ENCODE measurements around the gene POLD3. TPM values are rescaled to one million over a fixed set of nuclear protein-coding genes. Genes with fewer than 3 reads are reported as not detected.

Gene POLD3
- total RNA-seq, 2 donors from 2014 or later: 38.5 to 52.2 TPM

- Mint-ChIP-seq H3K9me3 (peaks cover 1% of the 10 kb centered on the region), H3K27me3 (ENCODE audit: insufficient read depth) (no peaks in the 10 kb centered on the region), H3K27ac (no peak overlapping the region), H3K4me1 (no peaks in the 10 kb centered on the region), H3K36me3 (ENCODE audit: low read depth) (no peaks in the 10 kb centered on the region), H3K4me3 (no peak overlapping the region)
- H3K27me3 ChIP-seq (ENCODE audit: control insufficient read depth, insufficient read depth, low read length, poor library complexity, severe bottlenecking): no peaks in the 10 kb centered on the region
- no peaks in the 10 kb centered on the region for H3K9me3 ChIP-seq (ENCODE audit: control insufficient read depth, low read length)
- 71 to 85% methylated on average over 4 of the region's 4 CpGs for WGBS, 2 experiments (ENCODE audit: insufficient coverage in 1 of 2, insufficient read length in 1 of 2)
- no peak for TF ChIP-seq CTCF (conservative IDR thresholded peaks at IDR 0.05)
- DNase-seq: no peak
- H3K9ac ChIP-seq (ENCODE audit: extremely low read depth, low read length, poor library complexity, severe bottlenecking): no peak overlapping the region
- no peaks in the 10 kb centered on the region for H3K4me1 ChIP-seq (ENCODE audit: control insufficient read depth, insufficient read depth, low read length)
- no peaks in the 10 kb centered on the region for H3K36me3 ChIP-seq (ENCODE audit: control insufficient read depth, insufficient read depth, low read length)
- H3K4me3 ChIP-seq (ENCODE audit: low read length): no peak overlapping the region
- no peak overlapping the region for H3K27ac ChIP-seq (ENCODE audit: low read depth, low read length)
Observed at GRCh38 chr11:74550991-74551753, 41.2 kb upstream of the POLD3 start.

- no peak overlapping the region for H3K27ac Mint-ChIP-seq
- Histone ChIP-seq H3K4me1 (ENCODE audit: control insufficient read depth, insufficient read depth, low read length) (no peaks in the 10 kb centered on the region), H3K27ac (ENCODE audit: low read depth, low read length) (no peak overlapping the region), H3K36me3 (ENCODE audit: control insufficient read depth, insufficient read depth, low read length) (no peaks in the 10 kb centered on the region), H3K9ac (ENCODE audit: extremely low read depth, low read length, poor library complexity, severe bottlenecking) (no peak overlapping the region), H3K4me3 (ENCODE audit: low read length) (no peak overlapping the region), H3K9me3 (ENCODE audit: control insufficient read depth, low read length) (no peaks in the 10 kb centered on the region), H3K27me3 (ENCODE audit: control insufficient read depth, insufficient read depth, low read length, poor library complexity, severe bottlenecking) (no peaks in the 10 kb centered on the region)
- H3K9me3 Mint-ChIP-seq: peaks cover 3% of the 10 kb centered on the region
- H3K4me1 Mint-ChIP-seq: no peaks in the 10 kb centered on the region
- no peak overlapping the region for H3K4me3 Mint-ChIP-seq
- TF ChIP-seq CTCF (conservative IDR thresholded peaks at IDR 0.05): no peak
- DNase-seq: no peak
- H3K36me3 Mint-ChIP-seq (ENCODE audit: low read depth): no peaks in the 10 kb centered on the region
- no peaks in the 10 kb centered on the region for H3K27me3 Mint-ChIP-seq (ENCODE audit: insufficient read depth)
Observed at GRCh38 chr11:74551754-74552145, 40.6 kb upstream of the POLD3 start.

- Mint-ChIP-seq H3K36me3 (ENCODE audit: low read depth) (no peaks in the 10 kb centered on the region), H3K27me3 (ENCODE audit: insufficient read depth) (peaks cover 4% of the 10 kb centered on the region), H3K4me1 (no peaks in the 10 kb centered on the region), H3K9me3 (peaks cover 23% of the 10 kb centered on the region), H3K4me3 (no peak overlapping the region), H3K27ac (no peak overlapping the region)
- Histone ChIP-seq H3K4me1 (ENCODE audit: control insufficient read depth, insufficient read depth, low read length) (no peaks in the 10 kb centered on the region), H3K9ac (ENCODE audit: extremely low read depth, low read length, poor library complexity, severe bottlenecking) (no peak overlapping the region), H3K27ac (ENCODE audit: low read depth, low read length) (no peak overlapping the region), H3K9me3 (ENCODE audit: control insufficient read depth, low read length) (no peaks in the 10 kb centered on the region), H3K27me3 (ENCODE audit: control insufficient read depth, insufficient read depth, low read length, poor library complexity, severe bottlenecking) (no peaks in the 10 kb centered on the region), H3K36me3 (ENCODE audit: control insufficient read depth, insufficient read depth, low read length) (no peaks in the 10 kb centered on the region), H3K4me3 (ENCODE audit: low read length) (no peak overlapping the region)
- WGBS, 2 experiments (ENCODE audit: insufficient coverage in 1 of 2, insufficient read length in 1 of 2): 88 to 92% methylated on average over 2 to 3 of the region's 3 CpGs
- no peak for TF ChIP-seq CTCF (conservative IDR thresholded peaks at IDR 0.05)
- no peak for DNase-seq
Observed at GRCh38 chr11:74557526-74557925, 34.9 kb upstream of the POLD3 start.

All from endodermal cell (in vitro differentiated cells).